Fibroblast of villous mesenchyme (primary cell): ENCODE data around the gene TPM4. TPM values are rescaled to one million over a fixed set of nuclear protein-coding genes. Genes with fewer than 3 reads are reported as not detected.
A peak's percentile ranks its signal among the peaks of the same experiment; 100 is the strongest.
"Not testable (repeated sequence)": the region's sequence is repeated elsewhere in the genome, so short reads cannot be mapped to it uniquely, and the experiment has no call there.

Experiments used
- DNase-seq: peaks from one replicate; pipeline ENCODE4 v3.0.0-alpha.2; 2010; ENCODE audit warnings: low read depth
- H3K4me3 ChIP-seq: 2 replicates; pipeline ENCODE4 v1.5.1; 2011; ENCODE audit warnings: low read depth, mild to moderate bottlenecking, low read length
- total RNA-seq: library from RNA; depleted of rRNA; stranded (reverse); fragments of >200 nt; gene quantifications from 2 replicates; pipeline ENCODE4 v1.2.3, GENCODE V29; 2012
- TF ChIP-seq, protein P1 (sequence below): IDR thresholded peaks from 2 replicates; pipeline ENCODE4 v1.5.1; 2012; ENCODE audit warnings: low read depth, mild to moderate bottlenecking, low read length; ENCODE audit not compliant: insufficient read depth

TPM4 gene
- total RNA-seq, 1 donor: 1,470 TPM

GRCh38 chr19:16076958-16077611 is 790 bp downstream of the TPM4 start:
- no peak for DNase-seq
- TF ChIP-seq, protein P1, sequence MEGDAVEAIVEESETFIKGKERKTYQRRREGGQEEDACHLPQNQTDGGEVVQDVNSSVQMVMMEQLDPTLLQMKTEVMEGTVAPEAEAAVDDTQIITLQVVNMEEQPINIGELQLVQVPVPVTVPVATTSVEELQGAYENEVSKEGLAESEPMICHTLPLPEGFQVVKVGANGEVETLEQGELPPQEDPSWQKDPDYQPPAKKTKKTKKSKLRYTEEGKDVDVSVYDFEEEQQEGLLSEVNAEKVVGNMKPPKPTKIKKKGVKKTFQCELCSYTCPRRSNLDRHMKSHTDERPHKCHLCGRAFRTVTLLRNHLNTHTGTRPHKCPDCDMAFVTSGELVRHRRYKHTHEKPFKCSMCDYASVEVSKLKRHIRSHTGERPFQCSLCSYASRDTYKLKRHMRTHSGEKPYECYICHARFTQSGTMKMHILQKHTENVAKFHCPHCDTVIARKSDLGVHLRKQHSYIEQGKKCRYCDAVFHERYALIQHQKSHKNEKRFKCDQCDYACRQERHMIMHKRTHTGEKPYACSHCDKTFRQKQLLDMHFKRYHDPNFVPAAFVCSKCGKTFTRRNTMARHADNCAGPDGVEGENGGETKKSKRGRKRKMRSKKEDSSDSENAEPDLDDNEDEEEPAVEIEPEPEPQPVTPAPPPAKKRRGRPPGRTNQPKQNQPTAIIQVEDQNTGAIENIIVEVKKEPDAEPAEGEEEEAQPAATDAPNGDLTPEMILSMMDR: no peak
- peak overlapping the region; percentile 79 for H3K4me3 ChIP-seq

DNA sequence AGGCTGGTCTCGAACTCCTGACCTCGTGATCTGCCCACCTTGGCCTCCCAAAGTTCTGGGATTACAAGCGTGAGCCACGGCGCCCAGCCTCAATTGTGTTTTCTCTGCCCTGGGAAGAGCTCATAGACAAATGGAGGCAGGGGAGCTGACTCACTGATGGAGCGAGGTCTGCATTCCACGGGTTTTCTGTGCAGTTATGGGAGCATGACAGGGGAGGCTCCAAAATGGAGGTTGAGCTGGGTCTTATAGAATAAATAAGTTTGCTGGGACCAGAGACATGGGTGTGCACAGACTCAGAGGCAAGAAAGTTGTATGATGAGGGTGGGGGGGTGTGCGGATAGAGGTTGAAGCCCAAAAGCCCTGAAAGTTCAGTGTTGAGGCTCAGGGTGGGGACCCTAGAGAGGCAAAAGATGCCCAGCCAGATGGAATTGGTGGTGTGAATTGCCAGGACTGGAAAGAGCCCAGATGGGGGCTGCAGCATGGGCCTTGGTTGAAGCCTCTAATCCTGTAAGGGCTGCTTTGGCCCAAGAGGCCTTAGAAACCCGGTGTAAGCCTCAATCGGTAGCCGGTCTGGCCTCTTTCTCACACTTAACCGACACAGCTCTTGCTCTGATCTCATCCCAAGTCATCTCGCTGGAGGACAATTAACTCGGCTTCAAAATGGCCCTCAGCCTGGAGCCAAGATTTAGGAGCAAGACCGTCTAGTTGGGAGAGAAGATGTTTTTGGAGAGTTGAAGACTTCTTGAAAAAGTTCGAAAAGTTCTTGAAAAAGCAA is 1.9 kb downstream of the TPM4 start:
- TF ChIP-seq, protein P1: no peak
- peak overlapping the region; percentile 79 for H3K4me3 ChIP-seq
- peak; percentile 57 for DNase-seq

DNA sequence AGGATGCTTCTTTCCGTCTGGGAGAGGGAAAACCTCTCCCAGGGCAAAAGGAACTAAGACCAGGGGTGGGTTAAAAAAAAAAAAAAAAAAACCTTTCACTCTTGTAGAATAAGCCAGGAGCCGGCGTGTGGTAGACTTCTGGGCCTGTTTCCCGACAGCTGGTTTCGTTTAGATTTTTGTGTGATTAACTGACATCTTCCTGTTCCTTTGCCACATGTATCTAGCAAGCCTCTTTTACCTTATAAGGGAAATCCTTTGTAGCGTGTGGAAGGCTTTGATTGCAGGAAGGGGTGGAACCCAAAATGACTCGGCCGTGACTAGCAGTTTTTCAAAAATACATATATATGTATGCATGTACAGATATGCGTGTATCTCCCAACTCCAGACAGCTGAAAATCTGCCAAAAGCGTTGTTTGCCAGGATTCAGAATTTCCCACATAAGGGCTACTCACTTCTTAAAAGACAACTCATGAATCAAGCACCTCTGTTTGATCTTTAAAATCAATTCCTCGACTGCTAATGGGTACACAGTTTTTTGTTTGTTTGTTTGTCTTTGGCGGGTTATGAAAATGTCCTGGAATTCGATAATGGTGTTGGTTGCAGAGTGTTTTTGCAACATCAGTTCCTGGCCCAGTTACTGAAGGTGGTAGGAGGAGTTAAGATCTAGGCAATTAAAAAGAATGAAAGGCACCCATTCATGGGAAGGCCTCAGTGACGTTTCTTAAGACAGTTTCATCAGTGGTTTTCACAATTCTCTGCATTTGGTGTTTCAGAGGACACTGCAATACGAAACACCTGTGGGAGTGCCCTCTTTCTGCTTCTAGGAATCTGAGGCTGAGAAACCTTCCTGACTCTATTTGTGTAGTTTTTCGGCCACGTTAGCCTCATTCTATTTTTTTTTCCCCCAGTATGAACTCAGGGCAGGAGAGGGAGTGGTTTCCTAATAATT is 2.7 kb downstream of the TPM4 start:
- H3K4me3 ChIP-seq: peak overlapping the region; percentile 79
- TF ChIP-seq, protein P1: no peak
- peak; percentile 98 for DNase-seq

GRCh38 chr19:16084067-16084685 is 7.9 kb downstream of the TPM4 start:
- TF ChIP-seq, protein P1: no peak
- DNase-seq: no peak
- no peak overlapping the region for H3K4me3 ChIP-seq

- DNase-seq: no peak
- no peak overlapping the region for H3K4me3 ChIP-seq
- TF ChIP-seq, protein P1: no peak
Measured at GRCh38 chr19:16085115-16085514, 8.8 kb downstream of the TPM4 start.

DNA sequence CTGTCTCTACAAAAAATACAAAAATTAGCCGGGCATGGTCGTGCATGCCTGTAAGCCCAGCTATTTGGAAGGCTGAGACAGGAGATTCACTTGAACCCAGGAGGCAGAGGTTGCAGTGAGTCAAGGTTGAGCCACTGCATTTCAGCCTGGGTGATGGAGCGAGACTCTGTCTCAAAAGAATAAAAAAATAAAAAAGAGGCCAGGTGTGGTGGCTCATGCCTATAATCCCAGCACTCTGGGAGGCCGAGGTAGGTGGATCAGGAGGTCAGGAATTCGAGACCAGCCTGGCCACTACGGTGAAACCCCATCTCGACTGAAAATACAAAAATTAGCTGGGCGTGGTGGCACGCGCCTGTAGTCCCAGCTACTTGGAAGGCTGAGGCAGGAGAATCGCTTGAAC is 11.1 kb downstream of the TPM4 start:
- DNase-seq, H3K4me3 ChIP-seq: not testable (repeated sequence)
